Pancreas (tissue), 10 donors: ENCODE data around the gene MTCH2. TPM values are rescaled to one million over a fixed set of nuclear protein-coding genes. Genes with fewer than 3 reads are reported as not detected.
"Not testable (repeated sequence)": the region's sequence is repeated elsewhere in the genome, so short reads cannot be mapped to it uniquely, and the experiment has no call there.

Source experiments
- ATAC-seq, 4 donors: fragments of 200-7000 bp; cut with Tn5 transposase; one replicate each; pipeline versions ENCODE4 v1.8.0 to v1.9.1; 2020; ENCODE audit warnings: mild to moderate bottlenecking in 4 of 4, moderate library complexity in 4 of 4
- DNase-seq, 6 donors: peaks; one replicate each; pipeline ENCODE4 v3.0.0-alpha.2; 2020
- FAIRE-seq: peaks from 2 replicates; lab custom pipeline; 2012; peaks lifted over from hg19 to GRCh38; lab: Jason Lieb, UNC
- H3K27ac ChIP-seq, 4 donors: fragments of 200-600 bp; sonication (generic); 1 replicate in 3 of 4; 2 replicates in 1 of 4; pipeline versions ENCODE4 v1.5.0 to v1.8.0; 2020
- H3K27me3 ChIP-seq, 4 donors: fragments of 200-600 bp; one replicate each; pipeline ENCODE4 v1.8.0; 2021
- H3K36me3 ChIP-seq, 3 donors: fragments of 200-600 bp; sonication (generic) in 1 of 3; one replicate each; pipeline versions ENCODE4 v1.5.0 to v1.8.0; 2020 to 2021
- H3K4me1 ChIP-seq, 3 donors: fragments of 200-600 bp; one replicate each; pipeline ENCODE4 v1.8.0; 2021
- H3K4me3 ChIP-seq, 4 donors: fragments of 200-600 bp; sonication (generic) in 2 of 4; one replicate each; pipeline versions ENCODE4 v1.5.0 to v1.8.0; 2020 to 2021
- H3K9me3 ChIP-seq, 4 donors: fragments of 200-600 bp; one replicate each; pipeline ENCODE4 v1.8.0; 2021
- WGBS, 2 donors: extraction: QIAGEN DNeasy Blood & Tissue Kit; methylation state at CpG; one replicate each; pipeline ENCODE4 v1.1.7; 2013; 5-methylcytosine and 5-hydroxymethylcytosine counted together
- intact Hi-C, 3 donors: fragments of 100-400 bp; cut with DNase I; formaldehyde crosslinking; loops; one replicate each; pipeline versions ENCODE4 v1.11.1 to v1.14.2; 2022
- polyA plus RNA-seq, 2 donors: library from polyadenylated mRNA; stranded (reverse); fragments of 200-250 nt; gene quantifications; one replicate each; pipeline ENCODE4 v1.2.3, GENCODE V29; 2013
- total RNA-seq, 6 donors: library from RNA; stranded (reverse); fragmentation: NEBNext Ultra II Directional in 4 of 6; extraction: Animal tissue kit (Norgen Biotek cat#: 25700) in 4 of 6; gene quantifications; one replicate each; pipeline versions ENCODE4 v1.2.1 to v1.2.4, GENCODE V29; 2021 to 2023
- TF ChIP-seq, protein P1 (sequence below), 4 donors: fragments of 200-600 bp; sonication (generic) in 3 of 4; IDR thresholded peaks; one replicate each; pipeline versions ENCODE4 v1.5.0 to v1.8.0; 2021; ENCODE audit warnings: antibody characterized with exemption in 4 of 4
- donor health status: healthy with polysubstance abuse.
- donor health status: DM: no; HTN: no; CAD: no; lungs with moderate emphysema.
- donor health status: DM: no; HTN: no; CAD: no.
- donor health status: control.
- donor health status: control.
- donor health status: Bipolar disorder and iron deficiency.
- donor health status: DM: yes; HTN: yes; CAD: no.
- donor health status: DM: no; HTN: no; CAD: no.
- donor health status: DM: no; HTN: no; CAD: no.
- donor health status: DM: yes; HTN: yes; CAD: no.

The MTCH2 gene
- total and polyA plus RNA-seq, 8 donors, result 13.5 to 34.2 (median 22.4) TPM

- intact Hi-C loops, result no loop called here
- TF ChIP-seq, protein P1, sequence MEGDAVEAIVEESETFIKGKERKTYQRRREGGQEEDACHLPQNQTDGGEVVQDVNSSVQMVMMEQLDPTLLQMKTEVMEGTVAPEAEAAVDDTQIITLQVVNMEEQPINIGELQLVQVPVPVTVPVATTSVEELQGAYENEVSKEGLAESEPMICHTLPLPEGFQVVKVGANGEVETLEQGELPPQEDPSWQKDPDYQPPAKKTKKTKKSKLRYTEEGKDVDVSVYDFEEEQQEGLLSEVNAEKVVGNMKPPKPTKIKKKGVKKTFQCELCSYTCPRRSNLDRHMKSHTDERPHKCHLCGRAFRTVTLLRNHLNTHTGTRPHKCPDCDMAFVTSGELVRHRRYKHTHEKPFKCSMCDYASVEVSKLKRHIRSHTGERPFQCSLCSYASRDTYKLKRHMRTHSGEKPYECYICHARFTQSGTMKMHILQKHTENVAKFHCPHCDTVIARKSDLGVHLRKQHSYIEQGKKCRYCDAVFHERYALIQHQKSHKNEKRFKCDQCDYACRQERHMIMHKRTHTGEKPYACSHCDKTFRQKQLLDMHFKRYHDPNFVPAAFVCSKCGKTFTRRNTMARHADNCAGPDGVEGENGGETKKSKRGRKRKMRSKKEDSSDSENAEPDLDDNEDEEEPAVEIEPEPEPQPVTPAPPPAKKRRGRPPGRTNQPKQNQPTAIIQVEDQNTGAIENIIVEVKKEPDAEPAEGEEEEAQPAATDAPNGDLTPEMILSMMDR (IDR thresholded peaks at IDR 0.05), result no peak
- Histone ChIP-seq H3K27ac (peak overlapping the region; percentile 76 to 91 (median 86)), H3K9me3 (no peaks in the 10 kb centered on the region), H3K4me3 (peak overlapping the region; percentile 57 to 94 (median 74)), H3K27me3 (no peaks in the 10 kb centered on the region), H3K36me3 (peaks cover 0 to 7% (median 0%) of the 10 kb centered on the region in 3 donors), H3K4me1 (peaks cover 0 to 7% (median 0%) of the 10 kb centered on the region in 3 donors)
- ATAC-seq, result no peak
- no peak for DNase-seq
- no peak for FAIRE-seq
- WGBS, 2 donors, result 4% methylated on average over 14 of the region's 14 CpGs
Measured at GRCh38 chr11:47641600-47642098, 710 bp downstream of the MTCH2 start.

DNA sequence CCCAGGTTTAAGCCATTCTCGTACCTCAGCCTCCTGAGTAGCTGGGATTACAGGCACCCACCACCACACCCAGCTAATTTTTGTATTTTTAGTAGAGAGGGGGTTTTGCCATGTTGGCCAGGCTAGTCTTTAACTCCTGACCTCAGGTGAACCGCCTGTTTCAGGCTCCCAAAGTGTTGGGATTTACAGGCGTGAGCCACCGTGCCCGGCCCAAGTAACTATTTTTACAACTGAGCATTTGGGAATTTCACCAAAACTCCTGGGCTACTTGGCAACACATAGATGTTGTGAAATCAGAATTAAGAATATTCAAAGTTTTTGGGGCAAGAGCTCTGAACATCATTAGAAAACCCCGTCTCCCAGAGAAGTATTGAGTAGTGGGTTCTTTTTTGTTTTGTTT, 1.9 kb downstream of the MTCH2 start:
- ATAC-seq, DNase-seq, intact Hi-C loops, H3K27me3 ChIP-seq, H3K9me3 ChIP-seq, H3K4me1 ChIP-seq, FAIRE-seq, H3K27ac ChIP-seq, H3K4me3 ChIP-seq, H3K36me3 ChIP-seq: not testable (repeated sequence)
- whole genome bisulfite sequencing, 2 donors, result 90 to 92% methylated on average over 6 of the region's 6 CpGs

- FAIRE-seq, H3K4me3 ChIP-seq, H3K27ac ChIP-seq, ATAC-seq, intact Hi-C loops, H3K36me3 ChIP-seq, DNase-seq, H3K9me3 ChIP-seq, H3K27me3 ChIP-seq, H3K4me1 ChIP-seq: not testable (repeated sequence)
- 96 to 99% methylated on average over 11 of the region's 11 CpGs for WGBS, 2 donors
Measured at GRCh38 chr11:47636331-47636730, 6.0 kb downstream of the MTCH2 start.

GRCh38 chr11:47631473-47631872, 10.9 kb downstream of the MTCH2 start:
- TF ChIP-seq, protein P1 (IDR thresholded peaks at IDR 0.05), result no peak
- Histone ChIP-seq H3K36me3 (peaks cover 0 to 30% (median 0%) of the 10 kb centered on the region in 3 donors), H3K4me3 (no peak overlapping the region), H3K27ac (no peak overlapping the region), H3K9me3 (no peaks in the 10 kb centered on the region), H3K27me3 (no peaks in the 10 kb centered on the region), H3K4me1 (no peaks in the 10 kb centered on the region)
- 61 to 67% methylated on average over 5 of the region's 5 CpGs for WGBS, 2 donors
- no peak for FAIRE-seq
- no peak for DNase-seq
- intact Hi-C loops, result no loop called here
- ATAC-seq, result no peak

DNA sequence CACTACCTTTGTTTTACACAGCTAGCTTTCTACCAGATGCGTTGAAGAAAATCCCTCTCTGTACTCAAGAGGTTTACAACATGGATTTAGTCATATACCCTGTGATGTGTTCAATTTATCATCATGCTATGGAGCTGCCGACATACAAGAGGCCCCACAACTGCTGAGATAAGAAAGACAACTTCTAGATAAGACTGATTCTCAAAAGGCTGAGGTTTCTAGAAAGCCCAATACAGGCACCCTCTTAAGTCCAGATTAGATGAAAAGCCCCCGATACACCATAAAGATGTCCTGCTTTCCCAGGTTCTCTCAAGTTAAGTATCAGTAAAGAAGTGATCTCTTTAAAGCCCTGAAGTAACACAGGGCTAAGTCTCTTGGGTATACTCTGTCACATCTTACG, 14.3 kb downstream of the MTCH2 start:
- intact Hi-C loops, result no loop called here
- 84 to 89% methylated on average over 4 of the region's 4 CpGs for whole genome bisulfite sequencing, 2 donors
- H3K9me3 ChIP-seq, result no peaks in the 10 kb centered on the region
- ATAC-seq, result no peak
- TF ChIP-seq, protein P1 (IDR thresholded peaks at IDR 0.05), result no peak
- no peaks in the 10 kb centered on the region for H3K4me1 ChIP-seq
- no peak overlapping the region for H3K27ac ChIP-seq
- FAIRE-seq, result no peak
- no peak for DNase-seq
- H3K36me3 ChIP-seq, result peaks cover 0 to 48% (median 0%) of the 10 kb centered on the region in 3 donors
- no peak overlapping the region for H3K4me3 ChIP-seq
- H3K27me3 ChIP-seq, result no peaks in the 10 kb centered on the region

DNA sequence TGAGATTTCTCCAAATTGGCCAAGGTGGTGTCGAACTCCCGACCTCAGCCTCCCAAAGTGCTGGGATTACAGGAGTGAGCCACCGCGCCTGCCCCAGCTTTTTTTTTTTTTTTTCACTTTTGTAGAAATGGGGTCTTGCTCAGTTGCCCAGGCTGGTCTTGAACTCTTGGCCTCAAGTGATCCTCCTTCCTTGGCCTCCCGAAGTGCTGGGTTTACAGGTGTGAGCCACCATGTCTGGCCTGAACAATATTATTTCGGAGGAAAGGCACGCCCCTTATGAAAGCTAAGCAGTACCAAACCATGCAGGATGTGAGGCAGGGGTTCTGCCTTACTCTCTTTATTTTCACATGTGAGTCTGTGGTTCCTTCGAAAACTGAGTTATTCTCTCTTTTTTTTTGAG, 16.1 kb downstream of the MTCH2 start:
- Histone ChIP-seq H3K4me3 (no peak overlapping the region), H3K4me1 (no peaks in the 10 kb centered on the region), H3K9me3 (no peaks in the 10 kb centered on the region), H3K36me3 (peaks cover 4 to 60% (median 4%) of the 10 kb centered on the region in 3 donors), H3K27me3 (no peaks in the 10 kb centered on the region), H3K27ac (no peak overlapping the region)
- TF ChIP-seq, protein P1 (IDR thresholded peaks at IDR 0.05), result no peak
- FAIRE-seq, result no peak
- intact Hi-C loops, result no loop called here
- ATAC-seq, result no peak
- no peak for DNase-seq
- WGBS, 2 donors, result 96 to 98% methylated on average over 8 of the region's 8 CpGs
